ENCODE results near the gene RAB15. TPM values are rescaled to one million over a fixed set of nuclear protein-coding genes. Genes with fewer than 3 reads are reported as not detected.
A peak's percentile ranks its signal among the peaks of the same experiment; 100 is the strongest.

RAB15 gene
- total and polyA plus RNA-seq, 11 donors: 12.0 to 70.4 (median 22.5) TPM

GRCh38 chr14:64923015-64923414, 49.1 kb downstream of the RAB15 start:
- Histone ChIP-seq H3K36me3 (peaks cover 0 to 47% (median 41%) of the 10 kb centered on the region in 9 donors), H3K9me3 (no peaks in the 10 kb centered on the region), H3K27ac (no peak overlapping the region), H3K27me3 (no peaks in the 10 kb centered on the region), H3K4me3 (no peak overlapping the region), H3K4me1 (peaks cover 0 to 36% (median 12%) of the 10 kb centered on the region in 12 donors)
- intact Hi-C loops (cut with DNase I): no loop called here
- ATAC-seq (no peak), DNase-seq (no peak)
- TF ChIP-seq CTCF (IDR thresholded peaks at IDR 0.05) (no peak), POLR2A (IDR thresholded peaks at IDR 0.05) (no peak)
- WGBS, 4 donors: 85 to 91% (median 89%) methylated on average over 3 of the region's 3 CpGs

GRCh38 chr14:64920465-64920864, 51.7 kb downstream of the RAB15 start:
- Histone ChIP-seq H3K27ac (peak overlapping the region in 1 of 12 donors; percentile 2), H3K27me3 (no peaks in the 10 kb centered on the region), H3K4me1 (peaks cover 0 to 41% (median 25%) of the 10 kb centered on the region in 12 donors), H3K9me3 (no peaks in the 10 kb centered on the region), H3K36me3 (peaks cover 0 to 22% (median 18%) of the 10 kb centered on the region in 9 donors), H3K4me3 (no peak overlapping the region)
- 52 to 88% (median 76%) methylated on average over 2 of the region's 2 CpGs for WGBS, 4 donors
- ATAC-seq (peak in 1 of 4 donors; percentile 24), DNase-seq (no peak)
- intact Hi-C loops (cut with DNase I): no loop called here
- no peak for TF ChIP-seq CTCF (IDR thresholded peaks at IDR 0.05)
- TF ChIP-seq POLR2A (IDR thresholded peaks at IDR 0.05): no peak

DNA sequence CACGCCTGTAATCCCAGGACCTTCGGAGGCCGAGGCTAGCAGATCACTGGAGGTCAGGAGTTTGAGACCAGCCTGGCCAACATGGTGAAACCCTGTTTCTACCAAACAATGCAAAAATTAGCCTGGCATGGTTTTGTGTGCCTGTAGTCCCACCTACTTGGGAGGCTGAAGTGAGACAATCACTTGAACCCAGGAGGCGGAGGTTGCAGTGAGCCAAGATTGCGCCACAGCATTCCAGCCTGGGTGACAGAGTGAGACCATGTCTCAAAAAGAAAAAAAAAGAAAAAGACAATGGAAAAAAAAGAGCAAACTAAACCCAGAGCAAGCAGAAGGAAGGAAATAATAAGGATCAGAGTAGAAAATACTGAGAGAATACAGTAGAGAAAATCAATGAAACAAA, 52.5 kb downstream of the RAB15 start:
- intact Hi-C loops (cut with DNase I): loop anchor here in 3 of 10 donors (10.0 kb wide), 1 partner anchor 65 kb away; the partner anchor contains the start of gene FNTB (in 3 of the 3)
- WGBS, 4 donors: 79 to 96% (median 92%) methylated on average over 5 of the region's 5 CpGs
- ATAC-seq: no peak
- Histone ChIP-seq H3K36me3 (peaks cover 0 to 14% (median 9%) of the 10 kb centered on the region in 9 donors), H3K4me1 (peaks cover 0 to 47% (median 31%) of the 10 kb centered on the region in 12 donors), H3K4me3 (no peak overlapping the region), H3K27ac (peak overlapping the region in 2 of 12 donors; percentile 8 to 14), H3K27me3 (no peaks in the 10 kb centered on the region), H3K9me3 (no peaks in the 10 kb centered on the region)
- no peak for TF ChIP-seq POLR2A (IDR thresholded peaks at IDR 0.05)
- TF ChIP-seq CTCF (IDR thresholded peaks at IDR 0.05): no peak
- DNase-seq: no peak

DNA sequence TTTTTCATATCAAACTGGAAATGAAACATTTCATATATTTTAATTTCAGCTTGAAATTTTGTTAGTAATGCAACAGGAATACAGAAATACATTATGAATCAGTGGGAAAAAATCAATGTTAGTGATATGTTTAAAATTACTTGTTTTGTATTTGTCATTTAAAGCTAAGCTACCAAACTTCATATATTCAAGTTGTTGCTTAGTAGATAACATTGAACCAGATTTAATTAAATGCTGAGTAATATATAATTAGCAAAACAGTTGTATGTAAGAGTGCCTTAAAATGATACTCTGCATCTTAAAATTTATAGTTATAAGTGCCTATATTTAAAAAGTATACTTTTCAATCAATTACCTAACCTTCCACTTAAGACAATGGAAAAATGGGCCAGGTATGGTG, 52.9 kb downstream of the RAB15 start:
- TF ChIP-seq POLR2A (IDR thresholded peaks at IDR 0.05) (no peak), CTCF (IDR thresholded peaks at IDR 0.05) (no peak)
- H3K4me1 ChIP-seq: peaks cover 0 to 45% (median 31%) of the 10 kb centered on the region in 12 donors
- H3K4me3 ChIP-seq: no peak overlapping the region
- no peaks in the 10 kb centered on the region for H3K9me3 ChIP-seq
- peaks cover 0 to 10% (median 5%) of the 10 kb centered on the region in 9 donors for H3K36me3 ChIP-seq
- ATAC-seq (no peak), DNase-seq (no peak)
- no peak overlapping the region for H3K27ac ChIP-seq
- H3K27me3 ChIP-seq: no peaks in the 10 kb centered on the region
- intact Hi-C loops (cut with DNase I): loop anchor here in 3 of 10 donors (10.0 kb wide), 1 partner anchor 66 kb away; the partner anchor contains the start of gene FNTB (in 3 of the 3)
